GM19452 (cell line): Measurements from ENCODE around the gene GPR146.
"Not testable (repeated sequence)": the region's sequence is repeated elsewhere in the genome, so short reads cannot be mapped to it uniquely, and the experiment has no call there.

Source experiments
- ATAC-seq: cut with Tn5 transposase; IDR thresholded peaks from one replicate; pipeline ENCODE4 v1.9.1; 2021; ENCODE audit not compliant: unreplicated experiment

Gene GPR146

DNA sequence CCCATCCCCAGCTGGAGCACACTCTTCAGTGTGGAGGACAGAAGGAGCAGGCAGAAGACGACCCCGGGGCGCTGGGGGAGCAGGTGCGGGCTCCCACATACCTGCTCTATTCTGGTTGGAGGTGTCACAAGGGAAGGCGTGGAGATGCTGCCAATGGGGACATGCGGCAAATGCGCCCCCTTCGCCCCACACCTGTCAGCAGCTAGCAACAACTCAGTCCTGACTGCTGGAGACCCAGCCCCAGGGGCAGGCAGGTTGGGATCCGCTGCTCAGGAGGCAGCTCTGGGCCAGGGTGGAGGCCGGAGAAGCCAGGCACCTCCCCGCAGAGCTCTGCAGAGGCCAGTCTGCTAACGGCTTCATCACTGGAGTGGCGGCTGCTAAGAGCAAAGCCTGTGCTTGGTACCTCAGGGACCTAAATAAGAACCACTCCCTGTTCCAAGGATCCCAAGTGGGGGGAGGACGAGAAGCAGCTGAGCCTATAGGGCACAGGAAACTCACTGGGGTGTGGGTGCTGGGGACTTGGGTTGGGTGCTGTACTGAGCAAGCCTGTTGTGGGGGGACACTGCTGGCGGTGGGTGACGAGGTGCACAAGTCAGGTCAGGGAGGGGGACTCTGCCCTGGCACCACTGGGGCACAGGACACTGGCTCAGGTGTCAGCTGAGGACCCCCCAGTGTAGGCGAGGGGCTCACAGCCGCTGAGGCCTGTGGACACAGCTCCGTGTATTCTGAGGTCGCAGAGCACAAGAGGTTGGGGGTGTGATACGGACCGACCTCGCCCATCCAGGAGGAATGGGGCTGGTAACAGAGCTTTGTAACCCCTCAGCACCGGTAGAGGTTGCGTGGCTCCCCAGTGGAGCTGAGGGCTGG is 19.2 kb upstream of the GPR146 start:
- no peak for ATAC-seq

DNA sequence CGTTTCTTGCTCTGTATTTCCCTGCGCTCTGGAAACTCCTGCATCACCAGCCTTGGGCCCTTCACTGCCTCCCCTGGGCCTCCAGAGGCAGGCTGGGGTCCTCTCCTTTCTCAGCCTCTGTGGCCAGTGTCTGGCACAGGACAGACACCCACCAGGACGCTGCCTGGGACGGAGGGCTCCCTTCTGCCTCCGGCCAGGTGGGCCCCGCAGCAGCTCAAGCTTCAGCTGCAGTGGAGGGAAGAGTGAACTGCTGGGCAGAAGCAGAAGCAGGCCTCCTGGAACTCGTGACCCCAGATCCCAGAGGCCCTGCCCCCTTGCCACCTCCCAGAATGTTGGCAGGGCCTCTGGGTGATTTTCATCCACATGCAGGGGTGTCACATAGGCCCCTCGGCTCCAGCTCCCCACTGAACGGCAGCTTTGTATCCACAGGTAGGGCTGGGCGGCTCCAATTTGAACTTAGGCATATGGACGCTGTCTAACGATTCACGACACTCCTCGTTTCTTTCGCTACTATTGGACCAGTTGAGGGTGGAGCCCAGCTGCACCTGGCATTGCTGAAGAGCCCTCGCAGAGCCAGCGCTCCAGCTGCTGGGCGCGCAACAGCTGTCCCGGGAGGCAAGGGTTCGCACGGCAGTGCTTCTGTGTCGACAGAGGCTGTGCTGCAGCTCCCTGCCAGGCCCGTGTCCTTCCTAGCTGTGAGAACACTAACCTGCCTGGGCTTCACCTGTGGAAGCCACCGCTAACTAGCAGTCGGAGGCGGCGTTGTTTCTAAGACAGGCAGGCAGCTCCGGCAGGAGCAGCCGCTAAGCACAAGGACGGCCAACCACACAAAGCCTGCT is 18.4 kb upstream of the GPR146 start:
- no peak for ATAC-seq

DNA sequence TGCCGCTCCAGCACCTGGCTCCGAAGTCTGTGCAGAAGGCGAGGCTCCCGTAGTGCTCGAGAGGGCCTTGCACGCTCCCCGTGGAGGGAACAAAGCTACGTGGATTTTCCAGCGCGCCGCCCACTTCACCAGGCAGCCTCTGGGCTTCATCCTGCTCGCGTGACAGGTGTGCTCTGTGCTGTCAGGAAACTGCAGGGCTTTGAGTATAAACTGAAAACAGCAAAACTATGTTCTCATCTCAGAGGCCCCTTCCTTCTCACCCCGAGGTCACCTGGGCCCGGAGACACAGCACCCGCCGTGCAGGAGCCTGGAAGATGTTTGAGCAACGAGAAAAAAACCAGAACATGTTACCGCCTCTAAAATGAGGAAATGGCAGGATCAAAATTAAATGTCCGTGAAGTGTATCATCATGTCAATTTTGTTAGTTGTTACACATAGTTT is 17.6 kb upstream of the GPR146 start:
- ATAC-seq, result no peak

DNA sequence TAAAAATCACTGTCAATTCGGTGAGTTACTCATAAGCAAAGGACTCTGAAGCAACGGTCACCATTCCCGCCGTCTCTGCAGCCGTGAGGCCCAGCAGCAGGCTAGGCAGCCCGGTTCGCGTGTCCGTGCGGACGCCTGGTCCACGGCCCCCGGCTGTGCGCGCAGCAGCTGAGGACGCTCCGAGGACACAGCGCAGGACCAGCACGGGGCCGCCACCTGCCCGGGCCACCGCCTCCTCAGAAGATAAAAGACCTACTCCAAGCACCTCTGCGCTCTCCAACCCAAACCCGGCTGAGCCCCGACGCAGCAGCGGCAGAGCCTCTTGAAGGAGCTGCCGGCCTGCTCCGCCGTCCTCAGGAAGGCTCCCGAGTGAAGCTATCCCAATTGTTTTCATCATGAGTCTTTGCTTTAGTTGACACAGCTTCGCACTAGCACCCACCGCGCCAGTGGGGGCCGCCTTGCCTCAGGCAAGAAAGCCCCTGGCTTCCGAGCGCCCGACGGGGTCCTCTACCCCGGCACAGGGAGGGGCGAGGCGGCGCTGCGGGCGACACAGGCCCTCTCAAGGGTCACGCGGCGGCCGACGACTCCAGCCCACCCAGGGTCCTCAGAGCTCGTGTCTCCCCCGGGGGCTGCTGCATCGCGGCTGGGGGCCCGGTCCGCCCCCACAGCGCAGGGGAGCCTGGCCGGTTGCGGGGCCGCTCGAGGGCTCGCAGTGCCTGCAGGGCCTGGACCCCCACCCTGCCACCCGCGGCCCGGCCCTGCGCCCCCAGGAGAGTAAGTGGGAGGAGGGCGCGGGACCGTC is 16.9 kb upstream of the GPR146 start:
- peak; percentile 6 for ATAC-seq

DNA sequence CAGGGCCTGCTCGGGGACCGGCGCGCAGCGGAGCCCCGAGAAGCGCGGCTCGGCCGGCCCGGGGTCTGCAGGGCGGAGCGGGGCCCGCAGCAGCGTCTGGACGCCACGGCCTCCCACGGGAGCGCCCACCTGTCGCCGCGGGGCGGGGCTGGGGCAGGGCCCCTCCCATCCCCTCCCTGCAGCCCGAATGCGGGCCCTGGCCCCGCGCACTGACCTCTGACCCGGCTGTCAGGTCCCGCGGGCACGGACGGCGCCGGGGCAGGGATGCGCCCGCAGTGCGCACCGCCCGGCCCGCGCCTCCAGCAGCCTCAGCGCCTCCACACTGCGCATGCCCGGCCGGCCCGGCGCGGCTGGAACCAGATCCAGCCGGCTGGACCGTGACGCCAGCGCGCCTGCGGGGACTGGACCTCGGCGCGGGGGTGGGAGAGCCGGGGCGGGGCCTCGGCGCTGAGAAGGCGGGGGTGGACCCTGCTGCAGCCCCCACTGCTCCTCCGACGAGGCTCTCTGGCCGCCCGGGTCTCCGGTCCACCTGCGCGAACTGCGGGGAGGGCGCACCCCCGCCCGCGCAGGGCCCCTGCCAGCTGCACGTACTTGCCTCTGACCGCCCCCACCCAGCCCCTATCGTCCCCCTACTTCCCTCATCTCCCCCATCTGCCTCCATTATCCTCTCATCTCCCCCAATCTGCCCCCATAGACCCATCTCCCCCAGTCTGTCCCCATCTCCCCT is 16.1 kb upstream of the GPR146 start:
- peak; percentile 48 for ATAC-seq

DNA sequence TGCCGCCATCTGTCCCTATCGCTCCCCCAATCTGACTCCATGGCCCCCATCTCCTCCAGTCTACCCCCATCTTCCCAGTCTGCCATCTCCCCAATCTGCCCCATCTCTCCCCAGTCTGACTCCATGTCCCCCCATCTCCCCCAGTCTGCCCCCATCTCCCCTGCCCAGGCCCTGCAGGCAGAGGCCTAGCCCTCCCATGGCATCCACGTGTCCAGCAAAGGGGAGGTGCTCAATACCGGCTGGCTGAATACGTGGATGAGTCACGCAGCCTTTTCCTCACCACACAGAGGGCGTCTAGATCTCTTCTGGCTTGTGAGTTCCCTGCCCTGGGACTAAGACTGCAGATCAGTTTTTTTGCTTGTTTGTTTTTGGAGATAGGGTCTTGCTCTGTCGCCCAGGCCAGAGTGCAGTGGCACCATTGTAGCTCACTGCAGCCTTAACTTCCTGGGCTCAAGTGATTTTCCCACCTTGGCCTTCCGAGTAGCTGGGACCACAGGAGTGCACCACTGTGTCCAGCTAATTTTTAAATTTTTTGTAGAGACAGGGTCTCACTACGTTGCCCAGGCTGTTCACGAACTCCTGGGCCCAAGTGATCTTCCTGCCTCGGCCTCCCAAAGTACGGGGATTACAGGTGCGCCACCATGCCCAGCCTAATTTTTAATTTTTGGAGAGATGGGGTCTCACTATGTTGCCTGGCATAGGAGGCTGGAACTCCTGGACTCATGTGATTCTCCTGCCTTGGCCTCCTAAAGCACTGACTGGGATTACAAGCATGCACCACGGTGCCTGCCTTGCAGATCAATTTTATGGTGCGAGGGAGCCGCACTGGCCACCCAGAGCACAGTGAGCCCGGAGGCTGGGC is 15.3 kb upstream of the GPR146 start:
- no peak for ATAC-seq

DNA sequence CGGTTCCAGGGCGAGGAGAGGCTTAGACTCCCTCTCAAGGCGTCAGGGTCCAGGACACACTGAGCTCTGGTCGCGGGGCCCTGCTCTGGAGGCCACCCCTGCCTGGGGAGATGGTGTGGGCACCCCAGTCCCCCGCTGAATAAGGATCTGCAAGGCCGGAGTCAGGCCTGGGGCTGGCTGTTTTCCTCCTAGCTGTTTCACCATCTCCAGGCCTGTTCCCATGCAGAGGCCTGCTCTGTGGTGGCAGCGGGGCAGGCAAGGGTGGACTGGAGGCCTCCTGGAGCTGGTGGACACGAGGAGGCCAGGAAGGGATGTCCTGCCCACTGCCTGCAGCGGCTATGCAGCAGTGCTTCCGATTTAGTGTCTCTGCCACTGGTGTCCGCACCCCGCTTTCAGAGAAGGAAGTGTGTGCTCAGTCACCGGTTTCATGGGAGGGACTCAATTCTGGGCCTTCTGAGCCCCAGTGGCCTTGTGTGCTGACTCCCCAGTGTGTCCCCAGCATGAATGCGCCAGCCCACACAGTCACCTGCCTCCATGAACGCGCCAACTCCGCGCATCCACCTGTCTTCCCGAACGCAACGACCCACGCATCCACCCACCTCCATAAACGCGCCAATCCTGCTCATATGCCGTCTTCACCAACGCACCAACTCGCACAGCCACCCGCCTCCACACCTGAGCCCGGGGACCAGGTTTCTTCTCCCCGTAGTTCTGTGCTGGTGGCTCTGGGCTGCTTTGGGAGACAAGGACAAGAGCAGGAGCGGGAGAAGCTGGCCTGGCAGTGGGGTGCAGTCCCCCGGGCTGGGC is 14.5 kb upstream of the GPR146 start:
- no peak for ATAC-seq

DNA sequence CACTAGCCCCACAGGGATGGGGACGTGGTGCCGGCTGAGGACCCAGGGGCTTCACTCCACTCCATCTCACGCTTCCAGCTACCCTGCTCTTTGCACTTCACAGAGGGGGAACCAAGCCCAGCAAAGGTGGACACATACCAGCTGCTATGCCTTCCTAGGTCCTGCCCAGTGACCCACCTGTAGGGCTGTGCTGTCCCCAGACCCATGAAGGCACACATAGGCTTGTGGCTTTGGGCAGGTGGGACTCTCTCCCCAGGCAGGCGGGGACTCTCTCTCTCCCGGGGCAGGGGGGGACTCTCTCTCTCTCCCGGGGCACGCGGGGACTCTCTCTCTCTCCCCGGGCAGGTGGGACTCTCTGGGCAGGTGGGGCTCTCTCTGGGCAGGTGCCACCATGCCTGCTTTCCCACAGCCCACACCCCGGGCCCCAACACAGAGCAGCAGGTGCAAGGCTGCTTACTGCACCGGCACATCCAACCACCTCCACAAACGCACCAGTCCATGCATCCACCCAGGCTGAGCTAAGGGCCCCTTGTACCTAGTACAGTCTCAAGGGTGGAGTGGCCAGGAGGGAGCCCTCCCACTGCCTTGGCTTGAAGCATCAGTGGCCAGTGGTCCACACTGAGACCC is 13.8 kb upstream of the GPR146 start:
- ATAC-seq, result no peak

DNA sequence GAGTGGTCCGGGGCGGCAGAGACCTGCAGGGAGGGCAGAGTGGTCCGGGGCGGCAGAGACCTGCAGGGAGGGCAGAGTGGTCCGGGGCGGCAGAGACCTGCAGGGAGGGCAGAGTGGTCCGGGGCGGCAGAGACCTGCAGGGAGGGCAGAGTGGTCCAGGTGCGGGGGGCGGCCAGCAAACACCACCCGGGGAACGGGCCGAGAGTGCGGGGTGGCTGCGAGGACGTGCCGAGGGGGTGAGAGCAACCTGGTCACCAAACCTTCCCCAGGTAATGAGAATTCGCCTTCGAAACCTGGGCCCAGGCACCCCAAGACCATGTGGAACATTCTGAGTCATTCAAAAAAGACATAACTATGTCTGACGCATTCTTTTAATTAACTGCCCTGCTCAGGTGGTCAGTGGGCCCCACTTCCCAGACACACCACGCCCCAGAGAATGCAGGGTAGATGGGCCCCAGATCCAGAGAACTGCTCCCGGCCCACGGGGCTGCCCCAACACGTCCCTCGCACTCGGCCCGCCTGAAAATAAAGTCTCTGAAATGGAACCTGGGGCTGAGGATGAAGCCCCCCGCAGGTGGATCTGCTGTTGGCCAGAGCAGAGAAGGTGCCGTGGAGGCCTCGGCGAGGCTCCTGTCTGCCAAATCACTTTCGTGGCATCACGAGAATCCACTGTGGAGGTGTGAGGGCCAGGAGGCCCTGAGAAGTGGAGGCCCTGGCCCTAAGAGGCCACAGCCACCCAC is 12.5 kb upstream of the GPR146 start:
- ATAC-seq, result no peak

DNA sequence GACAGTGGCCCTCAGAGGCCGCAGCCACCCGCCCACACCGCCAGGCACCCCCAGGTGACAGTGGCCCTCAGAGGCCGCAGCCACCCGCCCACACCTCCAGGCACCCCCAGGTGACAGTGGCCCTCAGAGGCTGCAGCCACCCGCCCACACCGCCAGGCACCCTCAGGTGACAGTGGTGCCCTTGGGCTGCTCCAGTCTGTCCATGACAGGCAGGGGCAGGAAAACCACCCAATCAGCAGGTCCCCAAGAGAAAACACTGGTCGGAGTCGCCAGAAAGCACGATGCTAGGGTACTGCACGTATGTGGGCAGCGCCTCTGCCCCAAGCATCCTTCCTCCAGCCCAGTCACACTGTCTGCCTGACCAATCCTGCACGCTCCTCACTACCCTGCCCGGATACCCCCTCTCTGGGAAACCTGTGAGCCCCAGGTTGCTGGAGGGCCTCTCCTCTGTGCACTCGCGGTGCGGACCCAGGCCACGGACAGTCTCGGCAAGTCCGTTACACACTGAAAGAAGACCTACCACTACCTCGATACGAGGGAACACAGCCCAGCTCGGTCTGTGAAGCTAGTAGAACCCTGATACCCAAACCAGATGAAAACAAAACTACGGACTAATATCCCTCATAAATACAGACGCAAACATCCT is 11.7 kb upstream of the GPR146 start:
- ATAC-seq, result no peak

DNA sequence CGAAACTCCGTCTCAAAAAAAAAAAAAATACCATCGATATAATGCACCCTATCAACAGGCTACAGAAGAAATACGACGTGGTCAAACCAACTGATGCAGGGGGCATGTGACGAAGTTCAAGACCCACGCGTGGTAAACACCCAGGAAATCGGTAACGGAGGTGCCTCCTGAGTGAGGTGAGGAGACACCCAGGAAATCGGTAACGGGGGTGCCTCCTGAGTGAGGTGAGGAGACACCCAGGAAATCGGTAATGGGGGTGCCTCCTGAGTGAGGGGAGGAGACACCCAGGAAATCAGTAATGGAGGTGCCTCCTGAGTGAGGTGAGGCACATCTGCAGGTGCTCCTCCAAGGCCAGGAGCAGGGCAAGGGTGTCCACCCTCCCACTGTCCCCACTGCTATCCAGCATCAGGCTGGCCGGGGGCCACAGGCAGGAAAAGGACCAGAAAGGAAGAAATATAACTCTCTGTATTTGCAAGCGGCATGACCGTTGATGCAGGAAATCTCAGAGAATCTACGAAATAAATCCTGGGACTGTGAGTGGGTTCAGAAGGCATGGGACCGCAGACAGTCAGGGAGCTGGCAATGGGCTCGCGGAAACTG is 10.7 kb upstream of the GPR146 start:
- ATAC-seq, result no peak

DNA sequence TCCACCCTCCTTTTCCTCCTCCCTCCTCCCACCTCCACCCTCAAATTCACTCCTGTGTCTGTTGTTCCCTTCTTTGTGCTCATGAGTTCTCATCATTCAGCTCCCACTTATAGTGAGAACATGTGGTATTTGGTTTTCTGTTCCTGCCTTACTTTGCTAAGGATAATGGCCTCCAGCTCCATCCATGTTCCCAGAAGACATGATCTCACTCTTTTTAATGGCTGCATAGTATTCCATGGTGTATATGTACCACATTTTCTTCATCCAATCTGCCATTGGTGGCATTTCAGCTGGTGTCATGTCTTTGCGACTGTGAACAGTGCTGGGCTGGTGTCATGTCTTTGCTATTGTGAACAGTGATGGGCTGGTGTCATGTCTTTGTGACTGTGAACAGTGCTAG is 9.6 kb upstream of the GPR146 start:
- not testable (repeated sequence) for ATAC-seq

DNA sequence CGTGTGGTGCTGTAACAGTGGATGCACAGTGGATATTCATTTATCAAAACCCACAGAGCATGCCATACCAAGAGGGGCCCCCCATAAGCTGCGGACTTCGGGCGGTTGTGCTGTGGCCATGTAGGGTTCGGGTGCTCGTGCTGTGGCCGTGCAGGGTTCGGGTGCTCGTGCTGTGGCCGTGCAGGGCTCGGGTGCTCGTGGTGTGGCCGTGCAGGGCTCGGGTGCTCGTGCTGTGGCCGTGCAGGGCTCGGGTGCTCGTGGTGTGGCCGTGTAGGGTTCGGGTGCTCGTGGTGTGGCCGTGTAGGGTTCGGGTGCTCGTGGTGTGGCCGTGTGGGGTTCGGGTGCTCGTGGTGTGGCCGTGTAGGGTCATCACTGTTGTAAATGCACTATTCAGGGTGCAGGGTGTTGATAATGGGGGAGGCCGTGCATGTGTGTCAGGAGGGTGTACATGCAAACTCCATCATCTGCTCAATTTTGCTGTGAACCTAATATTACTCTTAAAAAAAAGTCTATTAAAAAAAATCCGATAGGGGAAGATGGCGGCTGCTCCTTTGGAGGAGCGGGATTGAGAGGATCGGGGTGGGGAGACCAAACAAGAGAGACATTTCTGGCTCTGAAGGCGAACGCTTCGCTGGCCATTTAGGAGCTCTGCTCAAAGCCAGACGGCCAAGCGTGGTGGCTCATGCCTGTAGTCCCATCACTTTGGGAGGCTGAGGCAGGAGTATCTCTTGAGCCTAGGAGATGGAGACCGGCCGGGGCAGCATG is 8.0 kb upstream of the GPR146 start:
- ATAC-seq, result not testable (repeated sequence)

DNA sequence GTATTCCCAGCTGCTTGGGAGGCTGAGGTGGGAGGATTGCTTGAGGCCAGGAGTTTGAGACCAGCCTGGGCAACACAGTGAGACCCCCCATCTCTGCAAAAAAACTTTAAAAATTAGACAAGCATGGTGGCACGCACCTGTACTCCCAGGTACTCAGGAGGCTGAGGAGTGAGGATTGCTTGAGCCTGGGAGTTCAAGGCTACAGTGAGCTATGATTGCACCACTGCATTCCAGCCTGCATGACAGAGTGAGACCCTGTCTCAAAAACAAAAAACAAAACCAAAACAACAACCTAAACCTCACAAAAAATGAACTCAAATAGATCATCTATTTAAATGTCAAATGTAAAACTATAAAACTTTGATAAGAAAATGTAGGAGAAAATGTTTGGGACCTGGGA is 4.1 kb upstream of the GPR146 start:
- ATAC-seq, result not testable (repeated sequence)

DNA sequence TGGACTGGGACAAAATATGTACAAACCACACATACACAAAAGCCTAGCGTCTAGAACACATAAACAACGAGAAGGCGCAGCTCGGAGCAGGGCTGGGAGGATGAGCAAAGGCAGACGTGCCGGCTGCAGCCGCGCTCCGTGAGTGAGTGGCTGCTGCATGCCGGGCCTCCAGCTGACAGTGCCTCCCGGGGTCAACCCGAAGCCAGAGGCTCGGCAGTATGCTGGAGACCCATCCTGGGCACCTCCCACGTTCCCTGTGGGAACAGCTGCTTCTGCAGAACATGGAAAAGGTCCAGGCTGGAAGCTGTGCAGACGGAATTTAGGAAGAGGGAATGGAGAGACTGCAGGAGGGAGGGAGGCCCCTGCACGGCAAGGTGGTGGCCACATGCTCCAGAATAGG is 3.6 kb upstream of the GPR146 start:
- ATAC-seq, result no peak
